HG03469 (cell line): ENCODE results near the gene ZNF444.
"Not testable (repeated sequence)": the region's sequence is repeated elsewhere in the genome, so short reads cannot be mapped to it uniquely, and the experiment has no call there.

ENCODE experiments used
- ATAC-seq: cut with Tn5 transposase; IDR thresholded peaks from one replicate; pipeline ENCODE4 v1.9.1; 2021; ENCODE audit warnings: mild to moderate bottlenecking, moderate library complexity, moderate number of reproducible peaks; ENCODE audit not compliant: unreplicated experiment

ZNF444 gene

DNA sequence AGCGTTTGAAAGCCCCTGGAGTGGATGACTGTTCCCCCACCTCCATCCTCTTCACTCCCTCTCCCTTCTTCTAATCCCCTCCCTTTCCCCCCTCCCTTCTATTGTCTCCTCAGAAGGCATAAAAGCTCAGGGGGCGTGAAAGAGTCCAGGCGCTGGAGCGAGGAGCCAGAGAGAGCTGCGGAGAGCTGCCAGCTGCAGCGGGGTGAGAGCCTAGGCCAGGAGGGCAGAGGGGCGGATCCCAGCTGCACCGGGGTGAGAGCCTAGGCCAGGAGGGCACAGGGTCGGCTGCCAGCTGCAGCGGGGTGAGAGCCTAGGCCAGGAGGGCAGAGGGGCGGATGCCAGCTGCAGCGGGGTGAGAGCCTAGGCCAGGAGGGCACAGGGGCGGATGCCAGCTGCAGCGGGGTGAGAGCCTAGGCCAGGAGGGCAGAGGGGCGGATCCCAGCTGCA lies 34.8 kb downstream of the ZNF444 start, which contains the start of gene GALP:
Gene GALP (plus strand): TSS at position 148 of the 447 bp plus-strand sequence. CDS start 1,101 bp downstream, outside the sequence.
- not testable (repeated sequence) for ATAC-seq

DNA sequence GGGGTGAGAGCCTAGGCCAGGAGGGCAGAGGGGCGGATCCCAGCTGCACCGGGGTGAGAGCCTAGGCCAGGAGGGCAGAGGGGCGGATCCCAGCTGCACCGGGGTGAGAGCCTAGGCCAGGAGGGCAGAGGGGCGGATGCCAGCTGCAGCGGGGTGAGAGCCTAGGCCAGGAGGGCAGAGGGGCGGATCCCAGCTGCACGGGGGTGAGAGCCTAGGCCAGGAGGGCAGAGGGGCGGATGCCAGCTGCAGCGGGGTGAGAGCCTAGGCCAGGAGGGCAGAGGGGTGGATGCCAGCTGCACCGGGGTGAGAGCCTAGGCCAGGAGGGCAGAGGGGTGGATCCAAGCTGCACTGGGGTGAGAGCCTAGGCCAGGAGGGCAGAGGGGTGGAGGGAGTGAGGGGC lies 35.2 kb downstream of the ZNF444 start:
- ATAC-seq = not testable (repeated sequence)

DNA sequence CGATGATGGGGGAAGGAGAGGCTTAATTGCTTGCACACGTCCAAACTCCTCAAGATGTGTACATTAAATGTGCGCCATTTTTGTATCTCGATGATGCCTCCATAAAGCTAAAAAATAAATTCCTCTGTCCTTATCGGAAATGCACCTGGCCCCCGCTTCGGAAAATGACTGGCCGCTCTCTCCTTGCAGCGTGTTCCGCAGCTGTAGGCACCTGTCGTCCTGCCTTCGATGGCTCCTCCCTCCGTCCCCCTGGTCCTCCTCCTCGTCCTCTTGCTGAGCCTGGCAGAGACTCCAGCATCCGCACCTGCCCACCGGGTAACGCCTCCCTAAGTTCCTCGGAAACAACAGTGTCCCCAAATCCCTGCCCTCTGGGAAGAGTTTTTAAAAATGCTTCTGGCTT lies 35.8 kb downstream of the ZNF444 start:
- no peak for ATAC-seq

DNA sequence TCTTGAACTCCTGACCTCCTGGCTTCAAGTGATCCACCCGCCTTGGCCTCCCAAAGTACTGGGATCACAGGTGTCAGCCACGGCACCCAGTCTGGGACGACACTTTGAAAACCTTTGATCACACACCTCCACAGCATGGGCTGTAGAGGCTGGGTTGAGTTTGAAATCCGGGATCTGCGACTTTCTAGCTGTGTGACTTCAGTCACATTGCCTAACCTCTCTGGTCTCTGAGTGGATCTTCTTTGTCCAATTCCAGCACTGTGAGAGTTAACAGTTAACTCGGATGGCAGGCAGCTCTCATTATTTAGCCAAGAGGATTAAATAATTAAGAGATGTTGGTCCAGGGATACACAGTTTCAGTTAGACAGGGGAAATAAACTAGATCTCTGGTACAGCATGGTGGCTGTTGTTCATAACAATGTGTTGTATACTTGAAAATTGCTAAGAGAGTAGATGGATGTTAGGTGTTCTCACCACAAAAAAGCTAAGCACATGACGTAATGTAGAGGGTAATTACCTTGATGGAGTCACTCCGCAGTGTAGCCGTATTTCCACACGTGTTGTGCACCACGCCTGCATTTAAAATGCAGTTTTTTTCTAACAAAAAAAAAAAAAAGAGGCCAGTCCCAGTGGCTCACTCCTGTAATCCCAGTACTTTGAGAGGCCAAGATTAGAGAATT lies 36.6 kb downstream of the ZNF444 start:
- no peak for ATAC-seq

DNA sequence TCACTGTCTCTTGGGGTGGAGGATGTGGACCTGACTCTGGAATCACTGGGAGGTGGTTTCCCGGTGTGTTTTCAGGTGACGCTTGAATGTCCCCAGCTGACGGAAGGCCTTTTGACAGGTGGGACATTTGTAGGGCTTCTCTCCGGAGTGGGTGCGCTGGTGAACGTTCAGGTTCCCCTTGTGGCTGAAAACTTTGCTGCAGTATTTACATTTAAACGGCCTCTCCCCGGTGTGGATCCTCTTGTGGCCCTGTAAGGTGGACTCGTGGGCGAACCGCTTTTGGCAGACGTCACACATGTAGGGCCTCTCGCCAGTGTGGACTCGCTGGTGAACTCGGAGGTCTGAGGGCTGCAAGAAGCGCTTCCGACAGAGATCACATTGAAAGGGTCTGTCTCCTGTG lies 48.7 kb downstream of the ZNF444 start:
- ATAC-seq = no peak

DNA sequence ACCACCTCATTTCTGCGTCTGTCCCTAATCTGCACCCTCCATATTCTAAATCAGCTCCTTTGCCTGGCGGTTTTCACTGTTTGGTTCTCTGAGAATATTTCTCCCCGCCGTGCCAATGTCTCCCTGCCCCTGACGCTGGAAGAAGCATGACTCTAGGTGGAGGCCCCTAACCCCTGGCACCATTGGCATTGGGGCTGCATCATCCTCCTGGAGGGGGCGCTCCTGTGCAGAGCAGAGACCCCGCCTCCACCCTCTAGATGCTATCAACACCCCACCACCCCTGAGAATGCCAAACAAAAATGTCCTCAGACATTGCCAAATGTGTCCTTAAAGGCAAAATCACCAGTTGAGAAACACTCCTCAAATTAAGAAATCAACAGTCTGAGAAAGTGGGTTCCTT lies 50.0 kb downstream of the ZNF444 start:
- no peak for ATAC-seq

DNA sequence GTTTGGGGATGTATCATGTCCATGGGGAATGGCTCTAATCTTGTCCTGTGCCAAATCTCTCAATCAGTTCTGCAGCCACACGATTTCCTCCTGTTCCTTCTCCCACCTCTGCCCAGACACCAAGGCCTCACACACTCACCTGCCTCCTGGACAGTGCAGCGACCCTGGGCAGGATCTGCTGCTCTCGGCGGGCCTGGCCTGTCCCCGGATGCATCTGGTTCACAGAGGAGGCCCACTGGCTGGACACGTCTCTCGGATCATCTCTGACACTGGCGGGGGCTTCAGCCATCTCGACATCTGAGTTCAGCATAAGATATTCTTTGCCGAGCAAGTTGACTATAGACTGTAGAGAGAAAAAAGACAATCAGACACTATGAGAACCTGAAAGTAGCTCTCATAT lies 50.6 kb downstream of the ZNF444 start:
- no peak for ATAC-seq

DNA sequence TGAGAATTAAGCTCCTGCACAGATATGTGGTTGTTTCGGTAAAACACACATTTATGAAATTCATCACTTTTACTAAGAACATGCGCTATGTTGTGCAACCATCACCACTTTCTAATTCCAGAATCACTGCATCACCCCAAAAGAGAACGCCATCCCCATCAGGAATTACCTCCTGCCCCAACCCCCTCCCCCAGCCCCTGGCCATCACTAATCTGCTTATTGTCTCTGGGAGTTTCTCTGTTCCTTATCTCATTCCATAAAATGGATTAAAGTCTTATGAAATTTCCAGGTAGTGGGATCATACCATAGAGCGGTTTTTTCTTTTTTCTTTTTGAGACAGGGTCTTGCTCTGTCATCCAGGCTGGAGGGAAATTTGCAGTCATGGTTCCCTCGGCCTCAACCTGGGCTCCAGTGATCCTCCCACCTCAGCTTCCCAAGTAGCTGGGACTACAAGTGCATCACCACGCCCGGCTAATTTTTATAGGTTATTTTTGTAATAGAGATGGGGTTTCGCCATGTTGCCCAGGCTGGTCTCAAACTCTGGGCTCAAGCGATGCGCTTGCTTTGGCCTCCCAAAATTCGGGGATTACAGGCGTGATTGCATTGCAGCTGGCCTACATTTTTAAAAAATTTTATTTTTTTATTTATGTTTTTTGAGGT lies 53.0 kb downstream of the ZNF444 start:
- no peak for ATAC-seq

DNA sequence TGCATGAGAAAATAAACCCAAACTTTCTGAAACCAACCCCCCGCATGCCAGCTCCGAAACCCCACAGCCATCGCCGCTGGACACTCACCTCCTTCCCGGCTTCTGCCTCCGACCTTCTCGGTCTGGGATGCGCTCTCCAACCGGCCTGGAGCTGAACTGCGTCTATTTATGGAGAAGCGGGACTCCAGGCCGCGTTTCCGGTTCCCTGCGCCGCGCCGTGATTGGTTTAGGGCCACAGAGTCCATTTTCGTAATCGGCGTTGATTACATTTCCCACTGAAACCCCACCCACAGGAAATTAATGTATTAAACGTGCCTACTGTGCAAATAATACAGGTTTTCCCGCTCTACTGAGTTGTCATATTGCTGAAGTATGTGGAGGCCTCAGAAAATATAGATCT lies 56.6 kb downstream of the ZNF444 start, which contains the start of gene ZSCAN5B:
Gene ZSCAN5B (minus strand): TSS at position 138 of the 400 bp plus-strand sequence. CDS start 4,731 bp downstream, outside the sequence.
- ATAC-seq = not testable (repeated sequence)

DNA sequence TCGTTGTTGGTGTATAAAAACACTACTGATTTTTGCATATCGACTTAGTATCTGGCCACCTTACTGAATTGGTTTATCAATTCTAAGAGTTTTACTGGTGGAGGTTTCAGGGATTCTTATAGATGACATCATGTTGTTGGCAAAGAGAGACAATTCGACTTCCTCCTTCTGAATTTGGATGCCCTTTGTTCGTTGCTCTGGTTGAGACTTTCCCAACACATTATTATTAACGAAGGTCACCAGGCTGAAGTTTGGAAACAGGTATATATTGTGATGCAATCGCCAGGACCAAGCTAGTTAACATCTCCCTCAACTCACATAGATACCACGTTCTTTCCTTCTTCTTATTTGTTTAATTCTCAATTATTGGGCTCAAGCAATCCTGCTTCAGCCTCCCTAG lies 58.6 kb downstream of the ZNF444 start:
- ATAC-seq = no peak

DNA sequence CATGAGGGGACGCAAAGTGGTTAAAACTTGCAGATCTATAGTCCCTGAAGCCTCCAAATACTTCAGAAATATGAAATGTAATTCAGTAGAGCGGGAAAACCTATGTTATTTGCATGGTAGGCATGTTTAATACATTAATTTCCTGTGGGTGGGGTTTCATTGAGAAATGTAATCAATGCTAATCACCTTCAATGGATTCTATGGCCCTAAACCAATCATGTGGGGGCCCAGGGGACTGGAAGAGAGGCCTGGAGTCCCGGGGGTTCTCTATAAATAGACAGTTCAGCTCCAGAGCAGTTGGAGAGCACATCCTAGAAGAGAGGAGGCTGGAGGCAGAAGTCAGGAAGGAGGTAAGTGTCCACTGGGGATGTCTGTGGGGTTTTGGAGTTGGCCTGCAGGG lies 60.9 kb downstream of the ZNF444 start, which contains the start of gene ZSCAN5C:
Gene ZSCAN5C (plus strand): TSS at position 301 of the 400 bp plus-strand sequence. CDS start 3,641 bp downstream, outside the sequence.
- ATAC-seq = no peak

DNA sequence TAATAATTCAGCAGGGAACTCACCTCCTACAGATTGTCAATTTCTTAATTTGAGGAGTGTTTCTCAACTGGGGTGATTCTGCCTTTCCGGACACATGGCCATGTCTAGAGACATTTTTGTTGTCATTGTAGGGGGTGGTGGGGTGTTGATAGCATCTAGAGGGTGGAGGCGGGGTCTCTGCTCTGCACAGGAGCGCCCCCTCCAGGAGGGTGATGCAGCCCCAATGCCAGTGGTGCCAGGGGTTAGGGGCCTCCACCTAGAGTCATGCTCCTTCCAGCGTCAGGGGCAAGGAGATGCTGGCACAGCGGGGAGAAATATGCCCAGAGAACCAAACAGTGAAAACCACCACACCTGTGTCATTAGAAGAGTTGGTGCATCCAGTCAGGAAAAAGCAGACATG lies 66.5 kb downstream of the ZNF444 start:
- ATAC-seq = not testable (repeated sequence)

DNA sequence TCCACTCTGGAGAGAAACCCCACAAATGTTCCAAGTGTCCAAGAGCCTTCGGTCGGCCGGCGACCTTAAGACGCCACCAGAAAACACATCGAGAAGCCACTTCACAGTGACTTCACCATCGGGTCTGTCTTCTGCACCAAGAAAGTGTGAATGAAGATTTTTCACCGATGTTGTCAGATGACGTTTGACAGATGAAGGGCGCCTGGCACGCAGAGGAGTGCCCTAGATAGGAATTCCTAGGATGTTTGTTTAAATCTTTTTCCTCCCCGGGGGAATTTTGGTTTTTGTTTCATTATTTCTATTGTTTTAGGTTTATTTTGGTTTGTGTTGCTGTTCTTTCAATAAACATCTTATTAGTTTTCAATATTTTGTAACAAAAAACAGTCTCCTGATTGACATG lies 68.0 kb downstream of the ZNF444 start:
- ATAC-seq = no peak

DNA sequence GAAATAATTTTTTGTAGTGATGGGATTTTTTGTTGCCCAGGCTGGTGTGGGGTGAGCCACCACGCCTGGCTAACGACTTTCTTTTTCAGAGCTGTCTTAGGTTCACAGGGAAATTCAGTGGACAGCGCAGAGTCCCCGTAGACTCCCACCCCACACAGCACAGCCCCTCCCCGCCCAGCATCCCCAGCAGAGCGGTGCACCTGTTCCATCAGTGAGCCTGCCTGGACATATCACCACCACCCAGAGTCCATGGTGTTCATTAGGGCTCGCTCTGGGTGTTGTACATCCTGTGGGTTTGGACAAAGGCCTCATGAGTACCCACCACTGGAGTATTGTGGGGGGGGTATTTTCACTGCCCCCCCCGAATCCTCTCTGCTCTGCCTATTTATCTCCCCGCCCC lies 68.9 kb downstream of the ZNF444 start:
- not testable (repeated sequence) for ATAC-seq
